ENCODE measurements around the gene UBAP1.

GRCh38 chr9:34216325-34216724 is 37.5 kb downstream of the UBAP1 start:
- TF ChIP-seq CTCF (IDR thresholded peaks at IDR 0.05; ENCODE audit: low read length) = no peak
- TF ChIP-seq EZH2phosphoT487 (IDR thresholded peaks at IDR 0.05; ENCODE audit: low read length) = no peak
